HG03460 (cell line): Measurements from ENCODE around the gene UGT1A3.

Source experiments
- ATAC-seq: cut with Tn5 transposase; IDR thresholded peaks from one replicate; pipeline ENCODE4 v1.9.1; 2021; ENCODE audit not compliant: unreplicated experiment

The UGT1A3 gene

DNA sequence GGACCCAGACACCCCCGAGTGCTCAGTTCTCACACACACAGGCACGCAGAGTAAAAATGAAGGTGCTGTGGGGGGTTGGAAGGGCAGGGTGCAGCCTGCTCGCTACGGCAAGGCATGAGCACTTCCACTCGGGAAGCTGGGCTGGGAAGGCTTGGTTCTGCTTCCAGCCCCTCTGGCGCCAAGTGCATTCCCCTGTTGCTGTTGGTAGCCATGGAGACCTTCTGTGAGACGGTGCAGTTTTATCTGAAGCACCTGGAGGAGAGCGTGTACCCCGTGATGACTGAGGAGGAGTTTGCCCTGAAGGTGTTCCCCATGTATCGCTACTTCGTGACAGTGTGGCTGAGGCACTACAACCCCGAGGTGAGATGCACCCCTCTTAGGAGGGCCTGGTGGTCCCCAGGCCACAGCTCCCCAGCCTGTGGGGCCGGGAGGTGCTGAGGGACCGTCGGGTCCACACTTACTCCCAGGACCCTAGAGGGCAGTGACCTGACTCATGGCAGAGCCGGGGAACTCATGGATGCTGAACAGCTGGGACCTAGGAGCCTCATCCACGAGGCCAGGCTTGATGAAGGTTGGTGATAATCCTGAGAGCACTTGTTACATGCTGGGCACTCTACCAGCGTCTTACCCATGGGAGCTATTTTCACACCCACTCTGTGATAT lies 64.8 kb downstream of the UGT1A3 start:
- ATAC-seq = no peak

DNA sequence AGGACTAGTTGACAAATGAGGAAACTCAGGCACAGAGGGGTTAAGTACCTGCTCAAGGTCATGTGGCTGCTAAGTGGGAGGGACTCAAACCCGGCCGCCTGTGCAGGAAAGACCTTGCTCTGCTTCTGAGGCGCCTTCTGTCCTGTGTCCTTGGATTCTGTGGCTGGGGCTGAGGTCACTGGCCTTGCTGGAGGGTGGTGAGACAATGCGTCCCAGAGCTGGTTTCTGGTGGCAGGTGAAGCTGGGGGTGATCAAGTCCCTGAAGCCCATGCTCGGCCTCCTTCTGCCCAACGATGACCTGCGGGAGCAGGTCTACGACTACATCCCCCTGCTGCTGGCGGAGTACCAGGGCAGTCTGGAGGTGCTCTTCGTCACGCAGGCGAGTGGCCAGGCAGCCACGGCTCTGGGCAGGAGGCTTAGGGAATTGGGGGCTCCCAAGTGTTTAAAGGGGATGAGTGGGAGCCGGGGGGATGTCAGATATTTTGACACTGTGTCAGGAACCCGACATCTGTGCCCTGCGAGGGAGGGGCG lies 65.4 kb downstream of the UGT1A3 start:
- no peak for ATAC-seq

DNA sequence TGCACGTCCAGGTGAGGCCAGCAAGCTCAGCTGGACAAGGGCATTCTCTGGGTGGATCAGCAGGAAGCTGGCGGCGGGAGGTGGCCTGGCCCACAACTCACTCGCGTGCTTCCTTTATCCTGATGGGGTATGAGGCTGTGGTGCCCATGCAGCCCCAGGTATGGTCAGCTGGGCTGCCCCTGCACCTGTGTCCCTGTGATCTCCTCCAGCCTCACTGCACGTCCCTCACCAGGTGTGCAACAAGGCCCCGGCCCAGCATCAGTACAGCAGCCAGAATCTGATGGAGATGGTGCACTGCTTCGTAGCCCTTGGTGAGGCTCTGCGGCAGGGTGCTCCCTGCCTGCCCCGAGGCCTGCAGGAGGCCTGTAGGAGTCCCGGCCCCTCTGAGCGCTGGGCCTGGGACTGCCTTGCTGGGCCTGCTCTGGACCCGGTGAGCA lies 66.9 kb downstream of the UGT1A3 start:
- ATAC-seq = no peak

DNA sequence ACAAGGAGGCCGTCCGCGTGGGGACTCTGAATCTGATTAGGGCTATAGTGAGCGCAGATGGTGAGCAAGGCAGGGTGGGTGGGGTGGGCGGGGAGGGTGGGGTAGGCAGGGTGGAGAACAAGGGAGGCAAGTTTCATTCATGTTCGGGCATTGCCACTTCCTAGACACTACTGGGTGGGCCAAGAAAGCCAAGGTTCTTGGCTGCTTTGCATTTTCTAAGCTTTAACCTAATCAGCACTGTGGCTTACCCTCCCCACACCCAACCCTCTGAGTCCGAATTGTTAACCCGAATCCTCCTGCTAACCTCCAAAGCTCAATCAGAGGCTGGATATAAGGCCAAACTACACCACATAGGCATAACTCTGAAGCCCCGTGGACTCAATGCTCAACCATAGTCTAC lies 67.4 kb downstream of the UGT1A3 start:
- ATAC-seq = no peak

DNA sequence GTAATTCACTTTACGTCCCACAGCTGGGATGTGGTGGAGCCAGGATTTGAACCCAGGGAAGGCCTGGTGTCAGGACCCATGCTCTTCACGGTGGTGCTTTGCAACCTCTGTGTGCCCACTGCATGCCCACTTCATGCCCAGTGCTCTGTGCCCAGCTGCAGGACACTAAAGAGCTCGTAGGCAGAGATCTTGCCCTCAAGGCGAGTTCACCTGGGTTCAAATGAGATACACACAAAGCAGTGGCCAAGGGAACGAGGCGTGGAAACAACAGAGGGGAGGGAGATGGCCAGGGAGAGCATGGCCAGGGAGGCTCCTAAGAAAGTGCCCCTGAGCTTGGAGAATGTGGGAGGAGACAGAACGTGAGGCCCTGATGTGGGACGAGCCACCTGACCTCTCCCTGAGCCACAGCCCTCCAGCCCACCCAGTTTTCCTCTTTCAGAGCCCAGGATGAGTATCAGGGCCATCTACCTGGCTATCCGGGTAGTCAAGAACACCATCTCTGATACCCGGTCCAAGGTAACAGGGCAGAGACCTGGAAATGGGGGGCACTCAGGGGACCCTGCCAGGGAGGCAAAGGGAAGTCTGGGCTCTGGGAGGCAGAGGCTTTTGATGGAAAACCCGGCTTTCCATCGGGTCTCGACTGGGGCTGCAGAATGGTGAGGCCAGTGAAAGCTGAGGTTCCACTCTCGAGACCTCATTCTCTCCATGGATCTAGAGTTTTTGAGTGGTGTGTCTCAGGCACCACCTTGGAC lies 69.7 kb downstream of the UGT1A3 start:
- ATAC-seq = no peak

DNA sequence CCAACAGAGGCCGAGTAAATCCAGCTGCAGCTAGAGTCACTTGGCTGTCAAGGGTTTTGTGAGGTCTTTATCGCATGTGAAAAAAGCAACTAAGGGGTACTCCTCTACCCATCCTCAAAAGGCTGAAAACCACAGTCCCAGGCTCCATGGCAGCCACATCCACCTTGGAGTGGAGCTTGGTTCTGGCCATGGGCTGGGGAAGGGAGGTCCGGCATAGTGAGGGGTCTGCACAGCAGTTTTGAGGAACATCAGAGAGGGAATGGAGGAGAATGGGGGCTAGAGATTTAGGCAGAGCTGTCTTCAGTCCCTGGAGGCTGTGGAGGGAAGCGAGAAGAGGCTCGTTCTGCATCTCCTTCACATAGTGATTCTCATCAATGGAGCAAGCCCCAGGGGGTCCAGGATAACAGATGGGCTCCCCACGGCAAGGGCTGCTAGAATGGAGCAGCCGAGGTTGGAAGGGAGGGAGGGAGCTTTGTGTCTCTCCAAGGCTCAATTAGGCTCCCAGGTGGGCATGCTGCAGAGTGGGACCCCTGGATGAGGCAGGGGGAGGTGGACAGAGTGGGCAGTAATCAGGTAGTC lies 70.3 kb downstream of the UGT1A3 start:
- no peak for ATAC-seq

DNA sequence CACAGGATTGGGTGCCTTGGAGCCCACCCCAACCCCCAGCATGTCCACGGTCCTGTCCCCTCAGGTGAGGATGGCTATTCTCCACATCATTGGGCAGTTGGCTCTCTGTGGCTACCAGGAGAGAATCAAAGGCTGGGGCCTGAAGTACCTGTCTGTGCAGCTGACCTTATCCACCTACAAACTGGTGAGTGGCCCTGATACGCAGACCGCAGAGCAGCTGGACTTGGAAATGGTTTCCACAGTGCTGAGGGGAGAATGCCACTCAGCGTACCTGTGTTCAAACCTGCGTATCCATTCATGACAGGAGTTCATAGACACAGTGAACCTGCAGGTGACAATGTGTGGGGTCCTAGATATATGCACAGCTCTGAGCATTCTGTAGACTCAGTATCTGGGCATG lies 70.9 kb downstream of the UGT1A3 start:
- ATAC-seq = no peak

DNA sequence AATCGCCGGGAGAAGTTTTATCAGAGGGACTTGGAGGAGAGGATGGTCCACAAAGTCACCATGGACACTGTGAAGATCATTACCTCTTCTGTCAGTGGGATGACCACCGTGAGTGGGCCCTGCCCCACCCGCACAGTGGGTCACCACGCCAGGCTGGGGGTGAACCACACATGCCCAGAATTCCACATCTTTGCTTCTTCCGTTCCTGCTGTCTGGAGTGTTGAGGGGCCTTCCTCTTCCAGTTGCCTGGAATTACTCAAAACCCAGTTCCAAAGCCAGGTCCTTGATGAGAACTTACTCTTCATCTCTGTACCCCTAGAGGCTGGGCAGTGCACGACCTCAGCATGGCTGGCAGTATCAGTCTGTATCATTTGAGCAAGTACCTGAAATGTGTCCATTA lies 71.4 kb downstream of the UGT1A3 start:
- no peak for ATAC-seq

DNA sequence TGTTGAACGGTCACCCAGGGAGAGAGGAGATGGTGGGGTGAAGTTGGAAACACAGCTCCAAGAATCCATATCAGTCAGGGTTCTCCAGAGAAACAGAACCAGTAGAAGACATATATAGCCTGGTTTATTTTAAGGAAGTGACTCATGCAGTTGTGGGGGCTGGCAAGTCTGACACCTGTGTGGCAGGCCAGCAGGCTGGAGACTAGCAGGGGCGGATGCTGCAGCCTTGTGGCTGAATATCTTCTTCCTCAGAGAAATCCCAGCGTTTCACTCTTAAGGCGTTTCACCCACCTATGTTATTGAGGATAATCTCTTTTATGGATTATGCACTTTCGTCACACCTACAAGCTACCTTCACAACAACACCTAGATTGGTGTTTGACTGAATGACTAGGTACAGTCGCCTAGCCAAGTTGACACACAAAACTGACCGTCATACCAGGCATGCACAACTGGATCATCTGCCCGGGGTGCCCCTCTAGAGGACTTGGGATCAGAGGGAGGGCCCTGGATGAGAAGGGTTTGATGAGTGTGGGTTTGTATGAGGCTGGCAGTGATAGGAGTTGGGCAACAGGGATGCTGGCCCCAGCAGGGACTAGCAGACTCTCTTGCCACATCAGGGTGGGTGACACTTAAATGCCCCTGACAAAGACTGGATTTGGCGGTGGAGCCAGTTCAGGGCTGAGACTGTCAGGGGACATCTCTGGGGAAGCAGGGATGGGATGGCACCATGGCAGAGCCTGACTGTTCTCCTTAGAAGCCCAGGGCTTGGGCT lies 72.7 kb downstream of the UGT1A3 start:
- no peak for ATAC-seq

DNA sequence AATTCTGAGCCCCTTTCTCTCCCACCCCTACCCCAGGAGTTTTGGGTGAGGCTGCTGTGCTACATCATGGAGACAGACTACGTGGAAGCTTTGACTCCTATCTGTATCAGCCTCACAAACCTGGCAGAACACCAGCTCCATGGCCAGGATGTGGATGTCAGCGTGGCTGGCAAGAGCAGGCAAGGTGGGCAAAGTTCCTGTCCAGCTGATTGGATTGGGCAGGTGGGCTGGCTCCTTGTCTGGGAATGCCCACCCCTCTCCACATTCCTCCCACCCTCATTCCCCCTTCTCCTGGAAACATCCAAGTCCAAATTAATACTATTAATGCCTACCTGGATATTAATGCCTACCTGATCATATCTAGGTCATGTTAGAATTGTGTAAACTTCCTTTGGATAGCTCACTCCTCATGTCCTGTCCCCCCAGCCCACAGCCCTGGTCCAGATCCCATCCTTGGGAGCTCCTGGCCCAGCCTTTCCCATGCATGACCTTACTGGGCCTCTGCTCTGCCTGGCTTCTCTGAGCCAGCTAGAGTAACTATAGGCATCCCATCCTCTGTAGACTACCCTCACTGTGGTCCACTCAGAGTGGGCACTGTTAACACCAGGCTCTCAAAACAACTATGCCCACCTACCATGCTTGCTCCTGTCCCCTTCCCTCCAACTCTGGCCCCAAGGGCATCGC lies 73.4 kb downstream of the UGT1A3 start:
- ATAC-seq = no peak

DNA sequence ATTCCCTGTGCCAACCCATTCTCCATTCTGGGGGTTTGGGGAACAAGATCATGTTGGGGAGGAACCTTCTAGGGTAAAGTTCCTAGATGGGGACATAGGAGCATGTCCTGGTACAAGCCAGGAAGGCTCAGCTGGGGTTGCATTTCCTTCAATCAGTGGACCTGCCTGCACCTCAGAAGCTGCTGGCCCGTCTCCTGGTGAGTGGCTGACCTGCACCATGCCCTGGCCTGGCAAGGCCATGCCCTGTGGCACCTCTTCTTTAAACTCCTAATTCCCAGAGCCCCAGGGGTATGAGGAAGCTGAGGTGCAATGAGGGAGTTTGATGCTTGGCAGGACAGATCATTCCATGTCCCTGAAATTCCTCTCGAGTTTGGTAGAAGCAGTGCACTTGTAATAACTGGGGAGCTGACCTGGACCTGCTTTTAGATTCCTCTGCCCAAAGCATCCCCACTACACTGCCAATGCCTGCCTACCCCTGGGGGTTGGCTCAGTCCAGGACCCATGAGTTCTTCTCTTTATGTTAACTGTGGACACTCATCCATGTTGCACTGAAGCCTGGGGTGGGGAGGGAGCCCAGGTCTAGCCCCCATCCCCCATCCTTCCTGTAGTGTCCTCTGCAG lies 74.6 kb downstream of the UGT1A3 start:
- no peak for ATAC-seq

DNA sequence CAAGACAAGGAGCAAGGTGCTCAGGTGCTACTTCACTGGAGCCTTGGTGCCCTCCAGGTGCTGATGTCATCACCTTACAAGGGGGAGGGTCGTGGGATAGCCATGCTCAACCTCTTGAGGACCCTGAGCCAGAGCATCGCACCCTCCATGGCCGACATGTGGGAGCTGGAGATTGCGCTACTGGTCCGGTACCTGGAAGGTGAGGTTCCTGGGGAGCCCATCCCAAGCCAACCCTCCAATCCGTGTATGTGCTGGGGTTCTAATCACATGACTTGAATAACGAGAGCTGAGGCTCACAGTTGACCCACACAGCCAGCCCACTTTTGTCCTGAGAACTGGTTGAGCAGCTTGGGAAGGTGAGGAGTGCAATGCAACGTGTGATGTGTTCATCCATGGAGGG lies 75.2 kb downstream of the UGT1A3 start:
- ATAC-seq = no peak

DNA sequence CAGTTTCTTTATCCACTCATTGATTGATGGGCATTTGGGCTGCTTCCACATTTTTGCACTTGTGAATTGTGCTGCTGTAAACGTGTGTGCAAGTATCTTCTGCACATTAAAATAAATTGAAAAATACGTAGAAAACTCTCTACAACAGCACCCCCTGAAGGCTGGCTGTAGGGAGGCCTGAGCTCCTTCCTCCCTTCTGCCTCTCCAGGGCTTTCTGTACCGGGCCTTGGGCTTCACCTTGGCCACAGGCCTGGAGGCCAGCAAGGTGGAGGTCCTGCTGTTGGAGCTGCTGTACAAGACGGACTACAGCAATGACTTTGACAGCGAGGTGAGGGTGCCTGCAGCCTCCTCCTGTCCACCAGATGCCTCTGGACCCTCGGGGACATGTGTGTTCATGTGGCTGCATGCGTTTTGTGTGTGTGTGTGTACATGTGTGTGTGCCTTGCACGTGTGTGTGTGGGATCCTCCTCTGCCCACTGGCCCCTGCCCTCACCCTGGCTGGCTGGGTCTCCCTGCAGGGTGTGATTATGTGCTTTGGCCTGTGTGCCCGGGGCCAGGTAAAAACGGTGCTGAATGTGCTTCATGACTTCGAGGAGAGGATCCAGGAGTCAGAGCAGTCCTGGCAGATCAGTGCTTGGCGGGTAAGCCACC lies 78.5 kb downstream of the UGT1A3 start:
- no peak for ATAC-seq

DNA sequence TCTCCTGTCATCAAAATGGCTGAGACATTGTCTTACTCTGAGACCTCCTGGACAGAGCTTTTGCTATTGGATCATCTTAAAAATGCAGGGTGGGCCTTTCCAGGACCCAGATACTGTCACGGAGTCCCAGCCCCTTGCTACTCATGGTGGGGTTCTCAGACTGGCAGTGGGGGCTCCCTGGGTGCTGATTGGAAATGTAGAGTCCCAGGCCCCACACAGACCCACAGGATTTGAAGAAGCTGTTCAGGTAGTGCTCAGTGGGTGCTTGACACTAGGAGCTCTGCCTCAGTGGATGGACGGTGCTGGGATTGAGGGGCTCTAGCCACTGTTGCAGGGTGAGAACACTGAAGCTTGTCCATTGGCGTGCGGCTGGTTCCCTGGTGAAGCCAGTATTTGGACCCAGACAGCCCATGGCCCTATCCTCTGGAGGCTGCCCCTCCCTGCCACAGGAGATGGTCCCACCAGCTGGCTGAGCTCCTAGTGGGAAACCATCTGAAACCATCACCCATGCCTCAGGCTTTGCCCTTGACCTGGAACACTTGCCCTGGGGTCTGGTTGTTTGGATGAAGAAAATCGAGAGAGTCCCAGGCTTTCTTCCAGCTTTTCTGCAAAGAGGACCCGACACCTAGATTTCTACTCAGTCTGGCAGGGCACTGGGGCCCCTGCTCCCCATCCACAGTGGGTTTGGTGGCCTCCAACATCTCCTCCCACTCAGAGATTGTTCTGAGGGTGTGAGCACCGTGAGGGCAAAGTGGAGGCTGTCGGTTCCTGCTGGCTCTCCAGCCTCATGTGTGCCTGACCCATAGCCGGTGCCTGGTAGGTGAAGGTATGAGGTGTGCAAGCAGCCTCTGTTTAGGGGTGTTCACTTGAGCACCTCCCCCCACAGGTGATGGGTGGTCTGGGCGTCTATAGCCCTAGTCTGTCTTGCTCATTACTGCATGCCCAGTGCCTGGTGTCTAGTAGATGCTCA lies 79.4 kb downstream of the UGT1A3 start:
- ATAC-seq = no peak

DNA sequence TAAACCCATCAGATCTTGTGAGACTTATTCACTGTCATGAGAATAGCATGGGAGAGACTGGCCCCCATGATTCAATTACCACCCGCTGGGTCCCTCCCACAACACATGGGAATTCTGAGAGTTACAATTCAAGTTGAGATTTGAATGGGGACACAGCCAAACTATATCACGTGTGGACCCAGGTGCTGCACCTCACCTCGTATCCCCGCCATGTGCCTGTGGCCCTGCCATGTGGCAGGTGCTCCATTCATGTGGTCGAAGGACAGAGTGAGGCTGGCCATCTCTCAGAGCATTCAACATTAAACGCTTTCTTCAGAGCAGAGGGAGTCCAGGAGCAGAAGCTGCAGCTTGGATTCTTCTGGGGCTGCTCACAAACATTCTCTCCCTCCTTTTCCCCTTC lies 81.5 kb downstream of the UGT1A3 start:
- no peak for ATAC-seq

DNA sequence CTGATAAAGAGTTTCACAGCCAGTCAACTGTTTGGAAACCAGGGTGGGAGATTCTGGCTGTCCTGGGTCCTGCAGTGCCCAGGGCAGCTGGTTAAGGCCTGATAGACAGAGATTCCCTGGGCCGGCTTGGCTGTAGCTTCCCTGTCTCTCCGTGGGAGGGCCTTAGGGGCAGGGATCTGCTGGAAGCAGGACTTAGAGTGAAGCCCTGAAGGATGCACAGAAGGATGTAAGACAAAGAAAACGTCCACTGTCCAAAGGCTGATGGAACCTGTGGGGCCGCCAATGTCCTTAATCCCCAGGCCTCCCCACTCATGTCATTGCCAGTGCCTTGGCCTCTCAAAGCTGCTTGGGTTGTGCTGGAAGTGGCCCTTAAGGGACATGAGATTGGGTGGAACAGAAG lies 82.2 kb downstream of the UGT1A3 start:
- no peak for ATAC-seq

DNA sequence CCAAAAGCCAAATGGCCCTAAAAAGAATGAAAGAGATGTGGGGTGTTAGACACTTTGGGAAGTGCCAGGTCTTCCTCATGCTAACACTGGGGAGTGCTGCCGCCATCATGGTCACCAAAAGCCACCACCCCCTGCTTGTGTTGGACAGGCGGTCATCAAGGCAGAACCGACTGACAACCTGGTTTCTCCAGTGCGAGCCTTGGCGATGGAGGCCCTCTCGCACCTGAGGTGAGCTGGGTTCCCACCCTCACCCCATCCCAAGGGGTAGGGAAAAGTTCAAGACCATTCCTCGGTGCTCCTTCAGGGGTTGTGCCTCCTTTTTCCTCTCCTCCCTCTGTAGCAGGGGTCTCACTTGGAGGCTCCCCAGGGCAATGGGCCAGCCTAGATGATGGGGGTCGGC lies 82.9 kb downstream of the UGT1A3 start:
- ATAC-seq = no peak

DNA sequence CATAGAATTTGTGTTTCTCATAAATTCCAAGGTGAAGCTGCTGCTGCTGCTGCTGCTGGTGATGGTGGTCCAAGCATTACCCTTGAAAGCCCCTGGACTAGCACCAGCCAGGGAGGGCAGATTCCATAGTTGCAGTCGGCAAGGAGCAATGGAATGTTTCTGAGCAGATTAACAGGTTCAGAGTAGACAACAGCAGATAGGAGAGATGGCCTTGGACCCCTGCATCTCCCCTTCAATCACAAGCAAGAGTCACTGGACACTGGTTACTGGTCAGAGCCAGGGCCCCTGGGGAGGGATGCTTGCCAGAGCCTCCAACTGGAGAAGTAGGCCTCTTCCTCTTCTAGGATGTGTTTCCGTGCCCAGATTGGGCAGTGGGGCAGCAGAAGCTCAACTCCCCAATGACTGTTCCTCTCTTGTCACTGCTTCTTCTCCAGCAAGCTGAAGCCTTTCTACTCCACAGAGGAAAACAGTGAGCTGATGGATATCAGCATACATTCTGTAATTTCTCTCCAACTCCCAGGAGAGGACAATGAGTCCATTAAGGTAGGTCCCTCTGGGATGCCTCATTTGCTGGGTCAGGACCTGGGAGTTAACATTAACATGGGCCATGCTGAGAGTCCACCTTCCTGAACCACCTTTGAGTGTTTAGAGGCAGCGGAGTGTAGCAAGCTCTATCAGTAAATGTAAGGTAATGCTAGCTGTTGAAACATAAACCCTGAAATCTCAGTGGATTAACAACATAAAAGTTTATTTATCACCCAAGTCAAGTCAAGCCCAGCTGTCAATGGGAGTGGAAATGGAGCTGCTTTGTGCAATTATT lies 84.6 kb downstream of the UGT1A3 start:
- no peak for ATAC-seq
